ENCODE results near the gene ZBTB38.

- TF ChIP-seq CTCF (IDR thresholded peaks at IDR 0.05) = no peak
- TF ChIP-seq POLR2A (IDR thresholded peaks at IDR 0.05) = no peak
These were observed 44.6 kb downstream of the ZBTB38 start for GRCh38 chr3:141412936-141413354.
